B cell (primary cell): ENCODE results near the gene BRAP. TPM values are rescaled to one million over a fixed set of nuclear protein-coding genes. Genes with fewer than 3 reads are reported as not detected.

Experiments
- ATAC-seq: fragments of 200-7000 bp; cut with Tn5 transposase; one replicate; pipeline ENCODE4 v1.10.0; 2021; ENCODE audit warnings: low read depth, mild to moderate bottlenecking, moderate number of reproducible peaks, moderate library complexity
- CTCF ChIA-PET: fragments of 350-600 bp; sonication (Branson Sonifier 250); formaldehyde crosslinking; loops from one replicate; lab custom pipeline; 2021; ENCODE audit warnings: antibody characterized with exemption, inconsistent platforms; lab: Charles Lee
- POLR2A ChIA-PET: fragments of 350-600 bp; sonication (Branson Sonifier 250); formaldehyde crosslinking; loops from one replicate; lab custom pipeline; 2021; ENCODE audit warnings: antibody characterized with exemption; lab: Charles Lee
- DNase-seq: peaks from one replicate; pipeline ENCODE4 v3.0.0; 2013
- H2AFZ ChIP-seq: 2 replicates; pipeline ENCODE4 v1.6.1; 2012; ENCODE audit warnings: mild to moderate bottlenecking, low read depth, low read length; ENCODE audit not compliant: insufficient read depth, poor library complexity, severe bottlenecking
- H3K27ac ChIP-seq, 2 donors: 1 replicate in 1 of 2; 2 replicates in 1 of 2; pipeline ENCODE4 v1.5.1; 2012 to 2013; ENCODE audit warnings: low read length in 2 of 2, mild to moderate bottlenecking in 2 of 2, moderate library complexity in 1 of 2
- H3K27me3 ChIP-seq, 4 experiments: fragments of 200-600 bp in 1 of 4; sonication (generic) in 1 of 4; replicated peaks in 1 of 4; 1 replicate in 2 of 4; 2 replicates in 2 of 4; pipeline versions ENCODE4 v1.6.1 to v1.7.0; 2013 to 2016; ENCODE audit warnings: low read length in 3 of 4, mild to moderate bottlenecking in 2 of 4, mixed read lengths in 1 of 4, moderate library complexity in 1 of 4; ENCODE audit not compliant: insufficient read depth in 4 of 4, control insufficient read depth in 3 of 4; ENCODE audit errors: control extremely low read depth in 1 of 4
- H3K36me3 ChIP-seq, 2 experiments: replicated peaks in 1 of 2; 1 replicate in 1 of 2; 2 replicates in 1 of 2; pipeline versions ENCODE4 v1.6.1 to v1.7.1; 2013; ENCODE audit warnings: low read length in 1 of 2; ENCODE audit not compliant: insufficient read depth in 2 of 2, control insufficient read depth in 1 of 2; ENCODE audit errors: control extremely low read depth in 1 of 2, extremely low read depth in 1 of 2
- H3K4me1 ChIP-seq, 2 donors: fragments of 200-600 bp in 1 of 2; sonication (generic) in 1 of 2; 1 replicate in 1 of 2; 2 replicates in 1 of 2; pipeline versions ENCODE4 v1.5.1 to v1.6.1; 2013 to 2017; ENCODE audit warnings: low read length in 2 of 2; ENCODE audit not compliant: control insufficient read depth in 2 of 2, insufficient read depth in 2 of 2
- H3K4me2 ChIP-seq: replicated peaks from 2 replicates; pipeline ENCODE3; 2012; ENCODE audit warnings: mild to moderate bottlenecking, low read depth, low read length; ENCODE audit not compliant: poor library complexity, severe bottlenecking
- H3K4me3 ChIP-seq, 5 experiments: fragments of 200-600 bp in 1 of 5; sonication (generic) in 1 of 5; 1 replicate in 3 of 5; 2 replicates in 2 of 5; pipeline versions ENCODE4 v1.5.1 to v1.7.0; 2011 to 2016; ENCODE audit warnings: low read length in 4 of 5, mild to moderate bottlenecking in 4 of 5, low read depth in 2 of 5, control low read depth in 1 of 5, moderate library complexity in 1 of 5; ENCODE audit not compliant: insufficient read depth in 1 of 5; ENCODE audit errors: control extremely low read depth in 1 of 5, extremely low read depth in 1 of 5
- H3K79me2 ChIP-seq: fragments of 200-600 bp; sonication (generic); one replicate; pipeline ENCODE4 v1.6.0; 2016; ENCODE audit warnings: low read length; ENCODE audit not compliant: control insufficient read depth, insufficient read depth
- H3K9ac ChIP-seq: fragments of 200-600 bp; sonication (generic); 2 replicates; pipeline ENCODE4 v1.6.1; 2017; ENCODE audit warnings: mild to moderate bottlenecking, low read length, moderate library complexity
- H3K9me3 ChIP-seq, 3 donors: one replicate each; pipeline versions ENCODE4 v1.6.1 to v1.7.1; 2013; ENCODE audit warnings: low read length in 2 of 3; ENCODE audit not compliant: control insufficient read depth in 2 of 3, insufficient read depth in 1 of 3; ENCODE audit errors: control extremely low read depth in 1 of 3
- H4K20me1 ChIP-seq: 2 replicates; pipeline ENCODE4 v1.6.0; 2012; ENCODE audit warnings: mild to moderate bottlenecking, low read length; ENCODE audit not compliant: insufficient read depth, control insufficient read depth, poor library complexity, severe bottlenecking
- H3K27ac Mint-ChIP-seq: one replicate; pipeline ENCODE4 v1.8.0; 2021; ENCODE audit warnings: mixed read lengths
- H3K27me3 Mint-ChIP-seq: one replicate; pipeline ENCODE4 v1.8.0; 2021; ENCODE audit warnings: mixed read lengths
- H3K4me1 Mint-ChIP-seq: one replicate; pipeline ENCODE4 v1.8.0; 2021; ENCODE audit warnings: mixed read lengths
- H3K4me3 Mint-ChIP-seq: one replicate; pipeline ENCODE4 v1.8.0; 2021; ENCODE audit warnings: mixed read lengths
- H3K9me3 Mint-ChIP-seq: one replicate; pipeline ENCODE4 v1.8.0; 2022; ENCODE audit warnings: mixed read lengths; ENCODE audit not compliant: insufficient read depth
- EZH2 ChIP-seq: IDR thresholded peaks from 2 replicates; pipeline ENCODE4 v1.6.1; 2012; ENCODE audit warnings: borderline replicate concordance, low read depth, mild to moderate bottlenecking, moderate library complexity, low read length; ENCODE audit not compliant: insufficient read depth, poor library complexity, severe bottlenecking
- WGBS: methylation state at CpG from one replicate; pipeline ENCODE4 v1.1.5; 2013; ENCODE audit warnings: missing lambda C conversion rate; ENCODE audit not compliant: insufficient coverage; 5-methylcytosine and 5-hydroxymethylcytosine counted together
- intact Hi-C: fragments of 100-400 bp; cut with micrococcal nuclease; formaldehyde crosslinking; loops from one replicate; pipeline ENCODE4 v1.10.0; 2022
- polyA plus RNA-seq: library from polyadenylated mRNA; depleted of rRNA; stranded (reverse); fragments of >200 nt; gene quantifications from 2 replicates; pipeline ENCODE4 v1.2.3, GENCODE V29; 2012
- total RNA-seq, 2 donors: library from RNA; stranded (reverse); fragments of 120-200 nt in 1 of 2; gene quantifications; 1 replicate in 1 of 2; 2 replicates in 1 of 2; pipeline versions ENCODE4 v1.2.3 to v1.2.4, GENCODE V29; 2013 to 2022
- TF ChIP-seq, protein P1 (sequence below): fragments of 200-600 bp; IDR thresholded peaks from one replicate; pipeline ENCODE4 v1.8.0; 2022; ENCODE audit warnings: antibody characterized with exemption, mild to moderate bottlenecking

The BRAP gene
- total and polyA plus RNA-seq, 2 donors (not counting 1 experiment from before 2014, with no cell fraction given): 10.4 to 25.7 TPM

DNA sequence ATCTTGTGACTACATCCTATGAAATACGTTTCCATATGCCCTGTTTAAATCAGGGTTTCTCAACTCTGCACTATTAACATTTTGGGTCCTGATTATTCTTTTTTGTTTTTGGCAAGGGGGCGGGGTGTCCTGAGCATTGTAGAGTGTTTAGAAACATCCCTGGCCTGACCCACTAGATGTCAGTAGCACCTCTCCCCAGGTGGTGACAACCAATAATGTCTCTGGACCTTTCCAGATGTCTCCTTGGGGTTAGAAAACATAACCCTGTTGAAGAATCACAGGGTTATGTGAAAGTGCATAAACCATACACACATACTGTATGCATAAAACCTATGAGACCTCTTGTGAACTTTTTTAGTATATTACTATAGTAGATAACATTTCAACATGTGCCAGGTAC lies 1.5 kb upstream of the BRAP start:
- no peak for ATAC-seq
- POLR2A ChIA-PET: no interaction called here
- Histone ChIP-seq H3K4me3 (no peak overlapping the region), H4K20me1 (peaks cover 4% of the 10 kb centered on the region), H3K27me3 (no peaks in the 10 kb centered on the region), H3K9me3 (no peaks in the 10 kb centered on the region), H3K4me1 (peaks cover 23 to 24% of the 10 kb centered on the region in 2 donors), H3K79me2 (peaks cover 63% of the 10 kb centered on the region), H3K9ac (no peak overlapping the region), H3K4me2 (peak overlapping the region; percentile 88), H3K27ac (no peak overlapping the region), H3K36me3 (peaks cover 0 to 3% of the 10 kb centered on the region in 2 experiments), H2AFZ (no peak overlapping the region)
- H3K9me3 Mint-ChIP-seq: no peaks in the 10 kb centered on the region
- WGBS: no CpG with 5 or more reads among the region's 2 CpGs
- intact Hi-C loops: loop anchor here (1.0 to 10.0 kb wide), 3 partner anchors 80 to 728 kb away; partner anchors contain the start of genes ALDH2 and PTPN11
- H3K27me3 Mint-ChIP-seq: no peaks in the 10 kb centered on the region
- H3K27ac Mint-ChIP-seq: peak overlapping the region; percentile 97
- H3K4me3 Mint-ChIP-seq: peak overlapping the region; percentile 96
- CTCF ChIA-PET: interaction anchor here (1.4 to 2.1 kb wide), 2 partner anchors 100 to 126 kb away, joined by 4 to 6 read pairs; no protein-coding TSS in a partner anchor
- TF ChIP-seq EZH2: no peak
- TF ChIP-seq, protein P1, sequence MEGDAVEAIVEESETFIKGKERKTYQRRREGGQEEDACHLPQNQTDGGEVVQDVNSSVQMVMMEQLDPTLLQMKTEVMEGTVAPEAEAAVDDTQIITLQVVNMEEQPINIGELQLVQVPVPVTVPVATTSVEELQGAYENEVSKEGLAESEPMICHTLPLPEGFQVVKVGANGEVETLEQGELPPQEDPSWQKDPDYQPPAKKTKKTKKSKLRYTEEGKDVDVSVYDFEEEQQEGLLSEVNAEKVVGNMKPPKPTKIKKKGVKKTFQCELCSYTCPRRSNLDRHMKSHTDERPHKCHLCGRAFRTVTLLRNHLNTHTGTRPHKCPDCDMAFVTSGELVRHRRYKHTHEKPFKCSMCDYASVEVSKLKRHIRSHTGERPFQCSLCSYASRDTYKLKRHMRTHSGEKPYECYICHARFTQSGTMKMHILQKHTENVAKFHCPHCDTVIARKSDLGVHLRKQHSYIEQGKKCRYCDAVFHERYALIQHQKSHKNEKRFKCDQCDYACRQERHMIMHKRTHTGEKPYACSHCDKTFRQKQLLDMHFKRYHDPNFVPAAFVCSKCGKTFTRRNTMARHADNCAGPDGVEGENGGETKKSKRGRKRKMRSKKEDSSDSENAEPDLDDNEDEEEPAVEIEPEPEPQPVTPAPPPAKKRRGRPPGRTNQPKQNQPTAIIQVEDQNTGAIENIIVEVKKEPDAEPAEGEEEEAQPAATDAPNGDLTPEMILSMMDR: peak; percentile 29
- H3K4me1 Mint-ChIP-seq: peaks cover 31% of the 10 kb centered on the region
- peak; percentile 30 for DNase-seq

DNA sequence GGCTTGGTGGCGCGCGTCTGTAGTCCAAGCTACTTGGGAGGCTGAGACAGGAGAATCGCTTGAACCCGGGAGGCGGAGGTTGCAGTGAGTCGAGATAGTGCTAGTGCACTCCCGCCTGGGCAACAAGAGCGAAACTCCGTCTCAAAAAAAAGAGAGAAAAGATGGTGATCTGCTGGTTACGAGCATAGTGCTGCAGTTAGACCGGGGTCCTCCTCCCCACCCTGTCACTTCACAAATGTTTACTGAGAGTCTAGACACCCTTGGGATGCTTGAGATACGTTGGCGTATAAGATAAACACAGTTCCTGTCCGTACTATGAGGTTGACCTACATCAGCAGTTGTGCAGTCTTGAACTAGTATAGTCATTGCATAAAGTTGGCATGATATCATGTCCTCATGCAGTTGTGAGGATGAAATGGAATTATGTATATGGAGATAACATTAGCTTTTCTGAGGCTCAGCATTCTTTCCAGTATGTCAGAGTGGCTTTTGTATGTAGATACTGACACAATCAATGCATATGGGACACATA lies 884 bp upstream of the BRAP start:
- H3K4me3 ChIP-seq: peak overlapping the region; percentile 76 to 96 (median 95)
- H3K9ac ChIP-seq: peak overlapping the region; percentile 91
- peak overlapping the region; percentile 88 for H3K4me2 ChIP-seq
- H3K27ac ChIP-seq: peak overlapping the region; percentile 61 to 80
- TF ChIP-seq, protein P1: no peak
- no peak for TF ChIP-seq EZH2
- H3K36me3 ChIP-seq: peaks cover 0 to 6% of the 10 kb centered on the region in 2 experiments
- no peaks in the 10 kb centered on the region for H3K27me3 ChIP-seq
- WGBS: 12% methylated on average over 10 of the region's 15 CpGs
- no peaks in the 10 kb centered on the region for H3K9me3 ChIP-seq
- H3K4me1 Mint-ChIP-seq: peaks cover 31% of the 10 kb centered on the region
- peak overlapping the region; percentile 97 for H3K27ac Mint-ChIP-seq
- H3K79me2 ChIP-seq: peaks cover 59% of the 10 kb centered on the region
- DNase-seq (peak; percentile 28), ATAC-seq (no peak)
- peaks cover 4% of the 10 kb centered on the region for H4K20me1 ChIP-seq
- peak overlapping the region; percentile 94 for H2AFZ ChIP-seq
- no peaks in the 10 kb centered on the region for H3K27me3 Mint-ChIP-seq
- intact Hi-C loops: loop anchor here (1.0 to 10.0 kb wide), 5 partner anchors 81 to 728 kb away; partner anchors contain the start of genes ALDH2, ATXN2 and PTPN11
- peaks cover 23 to 24% of the 10 kb centered on the region in 2 donors for H3K4me1 ChIP-seq
- ChIA-PET CTCF (interaction anchor here (1.0 to 3.3 kb wide), 6 partner anchors 12 to 282 kb away, joined by 3 to 17 read pairs (median 4); partner anchors contain the start of gene MAPKAPK5), POLR2A (interaction anchor here (1.1 kb wide), 1 partner anchor 155 kb away, joined by 4 read pairs; the partner anchor contains the start of gene MAPKAPK5)
- peak overlapping the region; percentile 96 for H3K4me3 Mint-ChIP-seq
- H3K9me3 Mint-ChIP-seq: no peaks in the 10 kb centered on the region
